ENCODE data around the gene OMP. TPM values are rescaled to one million over a fixed set of nuclear protein-coding genes. Genes with fewer than 3 reads are reported as not detected.

OMP gene
- total RNA-seq, 1 experiment from 2014 or later: not detected

- POLR2A ChIA-PET: interaction anchor here (1.0 to 1.2 kb wide), 3 partner anchors 49 to 79 kb away, joined by 5 to 7 read pairs (median 6); no protein-coding TSS in a partner anchor
- DNase-seq (ENCODE audit: low spot score): peak; percentile 31
These were observed 24.2 kb downstream of the OMP start for GRCh38 chr11:77126861-77127234.

DNA sequence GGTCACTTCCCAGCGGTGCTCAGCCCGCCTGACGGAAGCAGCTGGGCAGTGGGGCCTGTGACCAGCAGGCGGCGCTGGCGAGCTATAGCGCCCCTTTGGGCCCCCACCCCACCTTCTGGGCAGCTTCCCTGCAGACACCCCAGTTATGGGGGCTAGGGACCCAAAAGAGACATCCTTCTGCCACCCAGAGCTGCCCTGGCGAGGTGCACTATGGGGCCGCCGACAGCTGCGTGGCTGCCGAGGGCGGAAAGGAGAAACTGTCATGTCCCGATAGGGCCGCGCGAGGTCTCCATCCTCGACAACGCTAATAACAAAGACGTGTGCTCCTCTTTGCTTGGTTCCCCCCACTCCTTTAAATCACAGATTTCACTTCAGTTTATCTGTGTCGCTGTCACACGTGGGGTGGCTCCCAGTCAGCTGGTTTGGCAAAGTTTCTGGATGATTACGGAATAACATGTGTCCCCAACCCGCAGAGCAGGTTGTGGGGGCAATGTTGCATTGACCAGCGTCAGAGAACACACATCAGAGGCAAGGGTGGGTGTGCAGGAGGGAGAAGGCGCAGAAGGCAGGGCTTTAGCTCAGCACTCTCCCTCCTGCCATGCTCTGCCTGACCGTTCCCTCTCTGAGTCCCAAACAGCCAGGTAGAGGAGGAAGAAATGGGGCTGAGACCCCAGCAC, 24.7 kb downstream of the OMP start:
- CTCF ChIA-PET: interaction anchor here (0.5 to 6.7 kb wide), 51 partner anchors 9 to 492 kb away, joined by 3 to 147 read pairs (median 5); partner anchors contain the start of genes AQP11 and CAPN5
- DNase-seq (ENCODE audit: low spot score): peak; percentile 73
- TF ChIP-seq MLX (CRISPR knock-in tag; IDR thresholded peaks at IDR 0.05) (peak; percentile 63; the same call in 1 of the 2 replicates), RELA (CRISPR knock-in tag; IDR thresholded peaks at IDR 0.05; ENCODE audit: borderline replicate concordance) (no peak), NFE2L1 (CRISPR knock-in tag; IDR thresholded peaks at IDR 0.05) (no peak), ZNF532 (CRISPR knock-in tag; IDR thresholded peaks at IDR 0.05; ENCODE audit: borderline replicate concordance) (0 out of 2 replicates have a peak, but pooled peaks have one; percentile 71), EMX1 (CRISPR knock-in tag; IDR thresholded peaks at IDR 0.05) (no peak), HMGXB4 (CRISPR knock-in tag; IDR thresholded peaks at IDR 0.05) (0 out of 2 replicates have a peak, but pooled peaks have one; percentile 32), CTCF (IDR thresholded peaks at IDR 0.05) (peak; percentile 98), SMAD3 (CRISPR knock-in tag; IDR thresholded peaks at IDR 0.05; ENCODE audit: borderline replicate concordance) (no peak), GTF2I (CRISPR knock-in tag; conservative IDR thresholded peaks at IDR 0.05) (0 out of 2 replicates have a peak, but pooled peaks have one; percentile 2), SP1 (CRISPR knock-in tag; conservative IDR thresholded peaks at IDR 0.05) (peak; percentile 68)
- TF ChIP-seq, protein P1, sequence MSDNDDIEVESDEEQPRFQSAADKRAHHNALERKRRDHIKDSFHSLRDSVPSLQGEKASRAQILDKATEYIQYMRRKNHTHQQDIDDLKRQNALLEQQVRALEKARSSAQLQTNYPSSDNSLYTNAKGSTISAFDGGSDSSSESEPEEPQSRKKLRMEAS (CRISPR knock-in tag; IDR thresholded peaks at IDR 0.05): peak; percentile 33
- TF ChIP-seq, protein P2, sequence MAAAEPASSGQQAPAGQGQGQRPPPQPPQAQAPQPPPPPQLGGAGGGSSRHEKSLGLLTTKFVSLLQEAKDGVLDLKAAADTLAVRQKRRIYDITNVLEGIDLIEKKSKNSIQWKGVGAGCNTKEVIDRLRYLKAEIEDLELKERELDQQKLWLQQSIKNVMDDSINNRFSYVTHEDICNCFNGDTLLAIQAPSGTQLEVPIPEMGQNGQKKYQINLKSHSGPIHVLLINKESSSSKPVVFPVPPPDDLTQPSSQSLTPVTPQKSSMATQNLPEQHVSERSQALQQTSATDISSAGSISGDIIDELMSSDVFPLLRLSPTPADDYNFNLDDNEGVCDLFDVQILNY (CRISPR knock-in tag; IDR thresholded peaks at IDR 0.05): peak; percentile 62; the same call in 1 of the 2 replicates
- ATAC-seq: peak; percentile 66
- H3K4me1 Mint-ChIP-seq: peaks cover 21% of the 10 kb centered on the region
- no peaks in the 10 kb centered on the region for H3K36me3 Mint-ChIP-seq
- no peak overlapping the region for H3K27ac Mint-ChIP-seq
- POLR2A ChIA-PET: interaction anchor here (1.0 to 1.2 kb wide), 3 partner anchors 49 to 80 kb away, joined by 5 to 7 read pairs (median 6); no protein-coding TSS in a partner anchor
- no peaks in the 10 kb centered on the region for H3K27me3 Mint-ChIP-seq (ENCODE audit: low read depth)
- peak overlapping the region; percentile 62 for H3K4me3 Mint-ChIP-seq
- no peaks in the 10 kb centered on the region for H3K9me3 Mint-ChIP-seq

More at GRCh38 chr11:77126861-77127234, 24.2 kb downstream of the OMP start:
- H3K4me1 Mint-ChIP-seq: peaks cover 21% of the 10 kb centered on the region
- H3K4me3 Mint-ChIP-seq: peak overlapping the region; percentile 62
- H3K27ac Mint-ChIP-seq: no peak overlapping the region
- H3K36me3 Mint-ChIP-seq: no peaks in the 10 kb centered on the region
- peak; percentile 41; the same call in 1 of the 2 replicates for TF ChIP-seq ZNF263 (CRISPR knock-in tag; IDR thresholded peaks at IDR 0.05; ENCODE audit: low read depth)
- TF ChIP-seq, protein P3, sequence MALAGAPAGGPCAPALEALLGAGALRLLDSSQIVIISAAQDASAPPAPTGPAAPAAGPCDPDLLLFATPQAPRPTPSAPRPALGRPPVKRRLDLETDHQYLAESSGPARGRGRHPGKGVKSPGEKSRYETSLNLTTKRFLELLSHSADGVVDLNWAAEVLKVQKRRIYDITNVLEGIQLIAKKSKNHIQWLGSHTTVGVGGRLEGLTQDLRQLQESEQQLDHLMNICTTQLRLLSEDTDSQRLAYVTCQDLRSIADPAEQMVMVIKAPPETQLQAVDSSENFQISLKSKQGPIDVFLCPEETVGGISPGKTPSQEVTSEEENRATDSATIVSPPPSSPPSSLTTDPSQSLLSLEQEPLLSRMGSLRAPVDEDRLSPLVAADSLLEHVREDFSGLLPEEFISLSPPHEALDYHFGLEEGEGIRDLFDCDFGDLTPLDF (CRISPR knock-in tag; IDR thresholded peaks at IDR 0.05): no peak
- no peak for TF ChIP-seq ZNF423 (CRISPR knock-in tag; IDR thresholded peaks at IDR 0.05)
- no peaks in the 10 kb centered on the region for H3K27me3 Mint-ChIP-seq (ENCODE audit: low read depth)
- peak; percentile 35 for ATAC-seq
- CTCF ChIA-PET: interaction anchor here (0.6 to 6.7 kb wide), 49 partner anchors 10 to 493 kb away, joined by 3 to 147 read pairs (median 6); partner anchors contain the start of genes AQP11 and CAPN5
- H3K9me3 Mint-ChIP-seq: no peaks in the 10 kb centered on the region
